ENCODE results near the gene MCC. TPM values are rescaled to one million over a fixed set of nuclear protein-coding genes. Genes with fewer than 3 reads are reported as not detected.

The MCC gene
- polyA plus RNA-seq, 1 donor (not counting 4 experiments of a cell fraction or from before 2014, with no cell fraction given): 24.6 TPM

DNA sequence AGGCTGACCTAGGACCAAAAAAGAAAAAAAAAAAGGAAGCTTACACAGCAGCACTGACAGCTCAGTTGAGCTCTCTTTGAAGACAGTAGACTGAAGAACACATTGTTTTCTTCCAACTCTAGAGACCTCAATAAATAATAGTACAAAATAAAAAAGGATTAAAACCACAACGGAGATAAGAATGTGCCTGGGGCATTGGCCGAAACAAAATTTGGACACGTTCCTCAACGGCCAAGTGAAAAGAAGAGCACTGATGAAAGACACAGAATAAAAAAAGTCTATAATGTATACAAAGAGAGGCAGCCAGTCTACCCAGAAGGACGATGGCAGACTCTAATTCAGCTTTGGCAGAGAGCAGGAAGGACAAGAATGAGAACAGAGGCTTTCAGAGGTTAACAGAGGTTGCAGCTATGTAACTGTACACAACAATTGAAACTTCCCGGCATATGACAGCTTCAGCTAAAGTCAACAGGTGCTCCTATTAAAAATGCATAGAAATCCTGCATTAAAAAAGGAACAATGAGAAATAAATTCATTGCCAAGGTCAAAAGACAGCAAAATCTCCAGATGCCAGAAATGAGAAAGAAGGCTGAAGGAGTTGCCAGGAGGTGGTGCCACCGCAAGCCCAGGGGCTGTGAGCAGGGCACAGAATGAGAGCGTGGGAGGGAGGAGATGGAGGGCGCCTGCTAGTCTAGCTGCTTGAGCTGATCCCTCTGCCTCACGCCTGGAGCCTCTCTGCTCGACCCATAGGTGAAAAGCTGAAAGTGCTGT lies 397.7 kb downstream of the MCC start:
- FAIRE-seq (no peak), DNase-seq (ENCODE audit: low read depth, low spot score) (no peak)
- Histone ChIP-seq H4K20me1 (ENCODE audit: control insufficient read depth, extremely low read depth, insufficient read depth, low read length) (no peaks in the 10 kb centered on the region), H3K79me2 (ENCODE audit: control insufficient read depth, insufficient read depth, low read length) (peaks cover 4% of the 10 kb centered on the region), H3K9me1 (ENCODE audit: control insufficient read depth, extremely low read depth, insufficient read depth, low read length) (peaks cover 5% of the 10 kb centered on the region), H3K4me2 (ENCODE audit: control insufficient read depth, extremely low read depth, insufficient read depth, low read depth, low read length) (no peak overlapping the region), H3K4me1 (ENCODE audit: control insufficient read depth, extremely low read depth, insufficient read depth, low read length) (peaks cover 10% of the 10 kb centered on the region), H3K27ac (ENCODE audit: control insufficient read depth, insufficient read depth, low read length) (no peak overlapping the region), H3K9me3 (ENCODE audit: control insufficient read depth, low read depth, low read length) (no peaks in the 10 kb centered on the region), H2AFZ (ENCODE audit: control insufficient read depth, low read length) (no peak overlapping the region), H3K4me3 (ENCODE audit: control insufficient read depth in 2 of 3, extremely low read depth in 1 of 3, insufficient read depth in 2 of 3, low read depth in 1 of 3, low read length in 3 of 3) (no peak overlapping the region), H3K27me3 (ENCODE audit: control insufficient read depth, extremely low read depth, insufficient read depth, low read length) (no peaks in the 10 kb centered on the region), H3K9ac (ENCODE audit: control insufficient read depth, extremely low read depth, insufficient read depth, low read length) (no peak overlapping the region), H3K36me3 (ENCODE audit: control insufficient read depth in 2 of 2, extremely low read depth in 1 of 2, insufficient read depth in 2 of 2, low read length in 2 of 2) (peaks cover 7 to 13% of the 10 kb centered on the region in 2 experiments)
- dilution Hi-C loops (cut with MboI; ENCODE audit: extremely low pct_ligation_motif_present, low sequenced_read_pairs): no loop called here
- TF ChIP-seq EZH2 (IDR thresholded peaks at IDR 0.05; ENCODE audit: low read length): no peak
- TF ChIP-seq, protein P1, sequence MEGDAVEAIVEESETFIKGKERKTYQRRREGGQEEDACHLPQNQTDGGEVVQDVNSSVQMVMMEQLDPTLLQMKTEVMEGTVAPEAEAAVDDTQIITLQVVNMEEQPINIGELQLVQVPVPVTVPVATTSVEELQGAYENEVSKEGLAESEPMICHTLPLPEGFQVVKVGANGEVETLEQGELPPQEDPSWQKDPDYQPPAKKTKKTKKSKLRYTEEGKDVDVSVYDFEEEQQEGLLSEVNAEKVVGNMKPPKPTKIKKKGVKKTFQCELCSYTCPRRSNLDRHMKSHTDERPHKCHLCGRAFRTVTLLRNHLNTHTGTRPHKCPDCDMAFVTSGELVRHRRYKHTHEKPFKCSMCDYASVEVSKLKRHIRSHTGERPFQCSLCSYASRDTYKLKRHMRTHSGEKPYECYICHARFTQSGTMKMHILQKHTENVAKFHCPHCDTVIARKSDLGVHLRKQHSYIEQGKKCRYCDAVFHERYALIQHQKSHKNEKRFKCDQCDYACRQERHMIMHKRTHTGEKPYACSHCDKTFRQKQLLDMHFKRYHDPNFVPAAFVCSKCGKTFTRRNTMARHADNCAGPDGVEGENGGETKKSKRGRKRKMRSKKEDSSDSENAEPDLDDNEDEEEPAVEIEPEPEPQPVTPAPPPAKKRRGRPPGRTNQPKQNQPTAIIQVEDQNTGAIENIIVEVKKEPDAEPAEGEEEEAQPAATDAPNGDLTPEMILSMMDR (optimal IDR thresholded peaks at IDR 0.05 in 1 of 3, IDR thresholded peaks at IDR 0.05 in 1 of 3, conservative IDR thresholded peaks at IDR 0.05 in 1 of 3; ENCODE audit: extremely low read depth in 1 of 3, insufficient read depth in 2 of 3, low read length in 3 of 3): peak in 2 of 3 experiments; percentile 9 to 26

DNA sequence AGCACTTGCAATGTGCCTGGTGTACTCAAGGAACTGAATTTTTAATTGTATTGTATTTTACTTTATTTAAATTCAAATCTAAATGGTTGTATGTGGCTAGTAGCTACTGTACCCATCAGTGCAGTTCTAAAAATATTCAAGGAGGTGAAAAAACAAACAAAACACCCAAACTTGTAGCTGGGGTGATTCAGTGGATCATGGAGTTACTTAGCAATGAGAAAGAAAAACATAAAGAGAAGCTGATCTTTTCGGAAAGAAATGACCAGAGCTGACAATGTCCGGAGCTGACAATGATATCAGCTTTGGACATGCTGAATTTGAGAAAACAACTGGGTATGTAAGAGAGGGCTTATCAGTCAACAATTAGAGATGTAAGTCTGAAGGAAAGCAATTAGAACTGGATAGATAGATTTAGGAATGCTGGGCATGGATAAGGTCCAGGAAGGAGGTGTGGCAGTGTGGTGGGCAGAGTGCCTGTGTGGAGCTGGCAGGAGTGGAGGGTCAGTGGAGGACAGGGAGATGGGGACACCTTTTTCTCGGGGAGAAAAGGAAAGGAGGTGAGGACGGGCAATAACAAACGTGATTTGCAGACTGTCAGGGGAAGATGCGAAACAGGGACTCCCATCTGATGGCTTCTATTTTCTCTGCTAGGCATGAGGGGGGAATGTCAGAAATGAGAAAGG lies 398.5 kb downstream of the MCC start:
- TF ChIP-seq, protein P1 (optimal IDR thresholded peaks at IDR 0.05 in 1 of 3, IDR thresholded peaks at IDR 0.05 in 1 of 3, conservative IDR thresholded peaks at IDR 0.05 in 1 of 3; ENCODE audit: extremely low read depth in 1 of 3, insufficient read depth in 2 of 3, low read length in 3 of 3): no peak
- no peak for TF ChIP-seq EZH2 (IDR thresholded peaks at IDR 0.05; ENCODE audit: low read length)
- no peak for DNase-seq (ENCODE audit: low read depth, low spot score)
- Histone ChIP-seq H3K27ac (ENCODE audit: control insufficient read depth, insufficient read depth, low read length) (no peak overlapping the region), H3K9me3 (ENCODE audit: control insufficient read depth, low read depth, low read length) (no peaks in the 10 kb centered on the region), H2AFZ (ENCODE audit: control insufficient read depth, low read length) (no peak overlapping the region), H3K9me1 (ENCODE audit: control insufficient read depth, extremely low read depth, insufficient read depth, low read length) (peaks cover 5% of the 10 kb centered on the region), H3K4me1 (ENCODE audit: control insufficient read depth, extremely low read depth, insufficient read depth, low read length) (peaks cover 10% of the 10 kb centered on the region), H3K9ac (ENCODE audit: control insufficient read depth, extremely low read depth, insufficient read depth, low read length) (no peak overlapping the region), H3K79me2 (ENCODE audit: control insufficient read depth, insufficient read depth, low read length) (peaks cover 4% of the 10 kb centered on the region), H3K4me2 (ENCODE audit: control insufficient read depth, extremely low read depth, insufficient read depth, low read depth, low read length) (no peak overlapping the region), H3K36me3 (ENCODE audit: control insufficient read depth in 2 of 2, extremely low read depth in 1 of 2, insufficient read depth in 2 of 2, low read length in 2 of 2) (peaks cover 10 to 17% of the 10 kb centered on the region in 2 experiments), H3K4me3 (ENCODE audit: control insufficient read depth in 2 of 3, extremely low read depth in 1 of 3, insufficient read depth in 2 of 3, low read depth in 1 of 3, low read length in 3 of 3) (no peak overlapping the region), H3K27me3 (ENCODE audit: control insufficient read depth, extremely low read depth, insufficient read depth, low read length) (no peaks in the 10 kb centered on the region), H4K20me1 (ENCODE audit: control insufficient read depth, extremely low read depth, insufficient read depth, low read length) (no peaks in the 10 kb centered on the region)
- dilution Hi-C loops (cut with MboI; ENCODE audit: extremely low pct_ligation_motif_present, low sequenced_read_pairs): no loop called here
- FAIRE-seq: no peak
